ENCODE results near the gene UTS2. TPM values are rescaled to one million over a fixed set of nuclear protein-coding genes. Genes with fewer than 3 reads are reported as not detected.

The UTS2 gene
- total RNA-seq = not detected in 2 replicates

GRCh38 chr1:7852804-7853683, at the start of gene UTS2:
Gene UTS2, minus strand, starts transcription at chr1:7853065. Its CDS starts 62 bp downstream, at chr1:7853003.
- no peak within 1 kb of the TSS for H3K4me3 Mint-ChIP-seq (ENCODE audit: low read depth)
- H3K36me3 Mint-ChIP-seq (ENCODE audit: low read depth) = no peaks in the 10 kb centered on the region
- no peaks in the 10 kb centered on the region for H3K9me3 Mint-ChIP-seq
- H3K27me3 Mint-ChIP-seq (ENCODE audit: low read depth) = peaks cover 17% of the 10 kb centered on the region
- peaks cover 3% of the 10 kb centered on the region for H3K4me1 Mint-ChIP-seq (ENCODE audit: low read depth)
- no peak for DNase-seq (ENCODE audit: low spot score)
- no peak within 1 kb of the TSS for H3K27ac Mint-ChIP-seq
- intact Hi-C loops (cut with micrococcal nuclease) = no loop called here

- no peak overlapping the region for H3K4me3 Mint-ChIP-seq (ENCODE audit: low read depth)
- intact Hi-C loops (cut with micrococcal nuclease) = loop anchor here (5.0 kb wide), 2 partner anchors 43 to 232 kb away; partner anchors contain the start of gene TNFRSF9
- peaks cover 12% of the 10 kb centered on the region for H3K4me1 Mint-ChIP-seq (ENCODE audit: low read depth)
- H3K27me3 Mint-ChIP-seq (ENCODE audit: low read depth) = peaks cover 2% of the 10 kb centered on the region
- H3K36me3 Mint-ChIP-seq (ENCODE audit: low read depth) = no peaks in the 10 kb centered on the region
- no peak for DNase-seq (ENCODE audit: low spot score)
- no peak overlapping the region for H3K27ac Mint-ChIP-seq
- H3K9me3 Mint-ChIP-seq = no peaks in the 10 kb centered on the region
Measured at GRCh38 chr1:7899741-7900140, 46.9 kb upstream of the UTS2 start.

- intact Hi-C loops (cut with micrococcal nuclease) = no loop called here
- H3K27me3 Mint-ChIP-seq (ENCODE audit: low read depth) = peaks cover 2% of the 10 kb centered on the region
- H3K4me1 Mint-ChIP-seq (ENCODE audit: low read depth) = peaks cover 12% of the 10 kb centered on the region
- H3K27ac Mint-ChIP-seq = no peak overlapping the region
- no peaks in the 10 kb centered on the region for H3K9me3 Mint-ChIP-seq
- H3K36me3 Mint-ChIP-seq (ENCODE audit: low read depth) = no peaks in the 10 kb centered on the region
- H3K4me3 Mint-ChIP-seq (ENCODE audit: low read depth) = no peak overlapping the region
- DNase-seq (ENCODE audit: low spot score) = no peak
Measured at GRCh38 chr1:7898962-7899361, 46.1 kb upstream of the UTS2 start.

GRCh38 chr1:7896994-7897393, 44.1 kb upstream of the UTS2 start:
- Mint-ChIP-seq H3K9me3 (no peaks in the 10 kb centered on the region), H3K4me1 (ENCODE audit: low read depth) (peaks cover 11% of the 10 kb centered on the region), H3K36me3 (ENCODE audit: low read depth) (no peaks in the 10 kb centered on the region), H3K4me3 (ENCODE audit: low read depth) (no peak overlapping the region), H3K27ac (no peak overlapping the region), H3K27me3 (ENCODE audit: low read depth) (peaks cover 6% of the 10 kb centered on the region)
- DNase-seq (ENCODE audit: low spot score) = no peak
- intact Hi-C loops (cut with micrococcal nuclease) = no loop called here

GRCh38 chr1:7893529-7894180, 40.8 kb upstream of the UTS2 start:
- peaks cover 10% of the 10 kb centered on the region for H3K27me3 Mint-ChIP-seq (ENCODE audit: low read depth)
- no peak for DNase-seq (ENCODE audit: low spot score)
- no peaks in the 10 kb centered on the region for H3K9me3 Mint-ChIP-seq
- H3K27ac Mint-ChIP-seq = no peak overlapping the region
- intact Hi-C loops (cut with micrococcal nuclease) = no loop called here
- H3K36me3 Mint-ChIP-seq (ENCODE audit: low read depth) = no peaks in the 10 kb centered on the region
- no peak overlapping the region for H3K4me3 Mint-ChIP-seq (ENCODE audit: low read depth)
- H3K4me1 Mint-ChIP-seq (ENCODE audit: low read depth) = peaks cover 3% of the 10 kb centered on the region

GRCh38 chr1:7891804-7892203, 38.9 kb upstream of the UTS2 start:
- no peak for DNase-seq (ENCODE audit: low spot score)
- Mint-ChIP-seq H3K27ac (no peak overlapping the region), H3K4me3 (ENCODE audit: low read depth) (no peak overlapping the region), H3K9me3 (no peaks in the 10 kb centered on the region), H3K27me3 (ENCODE audit: low read depth) (peaks cover 14% of the 10 kb centered on the region), H3K4me1 (ENCODE audit: low read depth) (no peaks in the 10 kb centered on the region), H3K36me3 (ENCODE audit: low read depth) (no peaks in the 10 kb centered on the region)
- intact Hi-C loops (cut with micrococcal nuclease) = no loop called here

GRCh38 chr1:7890853-7891252, 38.0 kb upstream of the UTS2 start:
- Mint-ChIP-seq H3K9me3 (no peaks in the 10 kb centered on the region), H3K36me3 (ENCODE audit: low read depth) (no peaks in the 10 kb centered on the region), H3K27me3 (ENCODE audit: low read depth) (peaks cover 18% of the 10 kb centered on the region), H3K4me3 (ENCODE audit: low read depth) (no peak overlapping the region), H3K4me1 (ENCODE audit: low read depth) (no peaks in the 10 kb centered on the region), H3K27ac (no peak overlapping the region)
- DNase-seq (ENCODE audit: low spot score) = no peak
- intact Hi-C loops (cut with micrococcal nuclease) = no loop called here

GRCh38 chr1:7888248-7889081, 35.6 kb upstream of the UTS2 start:
- intact Hi-C loops (cut with micrococcal nuclease) = no loop called here
- Mint-ChIP-seq H3K36me3 (ENCODE audit: low read depth) (no peaks in the 10 kb centered on the region), H3K4me3 (ENCODE audit: low read depth) (no peak overlapping the region), H3K9me3 (no peaks in the 10 kb centered on the region), H3K27ac (no peak overlapping the region), H3K4me1 (ENCODE audit: low read depth) (no peaks in the 10 kb centered on the region), H3K27me3 (ENCODE audit: low read depth) (peaks cover 20% of the 10 kb centered on the region)
- DNase-seq (ENCODE audit: low spot score) = no peak

- H3K36me3 Mint-ChIP-seq (ENCODE audit: low read depth) = no peaks in the 10 kb centered on the region
- H3K9me3 Mint-ChIP-seq = no peaks in the 10 kb centered on the region
- H3K27ac Mint-ChIP-seq = no peak overlapping the region
- peaks cover 20% of the 10 kb centered on the region for H3K27me3 Mint-ChIP-seq (ENCODE audit: low read depth)
- no peaks in the 10 kb centered on the region for H3K4me1 Mint-ChIP-seq (ENCODE audit: low read depth)
- no peak overlapping the region for H3K4me3 Mint-ChIP-seq (ENCODE audit: low read depth)
- intact Hi-C loops (cut with micrococcal nuclease) = no loop called here
- DNase-seq (ENCODE audit: low spot score) = no peak
Measured at GRCh38 chr1:7886405-7886745, 33.5 kb upstream of the UTS2 start.

- DNase-seq (ENCODE audit: low spot score) = peak; percentile 13
- intact Hi-C loops (cut with micrococcal nuclease) = no loop called here
- H3K9me3 Mint-ChIP-seq = no peaks in the 10 kb centered on the region
- no peak overlapping the region for H3K27ac Mint-ChIP-seq
- H3K27me3 Mint-ChIP-seq (ENCODE audit: low read depth) = peaks cover 20% of the 10 kb centered on the region
- H3K4me3 Mint-ChIP-seq (ENCODE audit: low read depth) = no peak overlapping the region
- no peaks in the 10 kb centered on the region for H3K4me1 Mint-ChIP-seq (ENCODE audit: low read depth)
- H3K36me3 Mint-ChIP-seq (ENCODE audit: low read depth) = no peaks in the 10 kb centered on the region
Measured at GRCh38 chr1:7885513-7886404, 32.9 kb upstream of the UTS2 start.

- intact Hi-C loops (cut with micrococcal nuclease) = no loop called here
- Mint-ChIP-seq H3K27ac (no peak overlapping the region), H3K36me3 (ENCODE audit: low read depth) (no peaks in the 10 kb centered on the region), H3K4me1 (ENCODE audit: low read depth) (no peaks in the 10 kb centered on the region), H3K4me3 (ENCODE audit: low read depth) (no peak overlapping the region), H3K27me3 (ENCODE audit: low read depth) (peaks cover 17% of the 10 kb centered on the region), H3K9me3 (no peaks in the 10 kb centered on the region)
- no peak for DNase-seq (ENCODE audit: low spot score)
Measured at GRCh38 chr1:7884757-7885156, 31.9 kb upstream of the UTS2 start.

- Mint-ChIP-seq H3K4me3 (ENCODE audit: low read depth) (no peak overlapping the region), H3K4me1 (ENCODE audit: low read depth) (peaks cover 3% of the 10 kb centered on the region), H3K27ac (no peak overlapping the region), H3K9me3 (peaks cover 10% of the 10 kb centered on the region), H3K27me3 (ENCODE audit: low read depth) (peaks cover 6% of the 10 kb centered on the region), H3K36me3 (ENCODE audit: low read depth) (no peaks in the 10 kb centered on the region)
- DNase-seq (ENCODE audit: low spot score) = no peak
- intact Hi-C loops (cut with micrococcal nuclease) = no loop called here
Measured at GRCh38 chr1:7879228-7879627, 26.4 kb upstream of the UTS2 start.
